SK-N-SH (cell line): Measurements from ENCODE around the gene EFCAB6. TPM values are rescaled to one million over a fixed set of nuclear protein-coding genes. Genes with fewer than 3 reads are reported as not detected.

ENCODE experiments used
- CTCF ChIA-PET: fragments of 300-600, 350-600 bp; formaldehyde crosslinking; extraction: SDS; loops from one replicate; lab custom pipeline; 2021; lab: Yijun Ruan, JAX
- POLR2A ChIA-PET: fragments of 350-600 bp; sonication (Branson Sonifier 250); formaldehyde crosslinking; extraction: SDS; loops from one replicate; lab custom pipeline; 2020; ENCODE audit warnings: antibody characterized with exemption, inconsistent platforms; lab: Yijun Ruan, JAX
- DNase-seq: peaks from one replicate; pipeline ENCODE4 v3.0.0; 2012
- H2AFZ ChIP-seq: fragments of 200-600 bp; sonication (generic); 2 replicates; pipeline ENCODE4 v1.8.1; 2016; ENCODE audit warnings: antibody characterized with exemption, mild to moderate bottlenecking, low read depth
- H3F3A ChIP-seq: fragments of 200-600 bp; sonication (generic); replicated peaks from 2 replicates; pipeline ENCODE3; 2016; ENCODE audit warnings: antibody characterized with exemption, mild to moderate bottlenecking; ENCODE audit not compliant: insufficient read depth
- H3K27ac ChIP-seq, 2 experiments: fragments of 200-500 bp in 1 of 2; fragments of 200-600 bp in 1 of 2; sonication (Bioruptor generic) in 1 of 2; sonication (generic), shearing (Covaris generic) in 1 of 2; 2 replicates each; pipeline versions ENCODE4 v1.5.1 to v1.6.1; 2014 to 2016; ENCODE audit warnings: low read depth in 2 of 2, inconsistent platforms in 1 of 2, low read length in 1 of 2, mild to moderate bottlenecking in 1 of 2, mixed read lengths in 1 of 2
- H3K27me3 ChIP-seq: fragments of 200-600 bp; sonication (generic), shearing (Covaris generic); 2 replicates; pipeline ENCODE4 v1.6.1; 2016; ENCODE audit warnings: mixed run types; ENCODE audit not compliant: insufficient read depth
- H3K36me3 ChIP-seq, 2 experiments: fragments of 200-500 bp in 1 of 2; fragments of 200-600 bp in 1 of 2; sonication (Bioruptor generic) in 1 of 2; sonication (generic) in 1 of 2; replicated peaks in 1 of 2; 2 replicates each; pipeline versions ENCODE3 to v1.5.1; 2014 to 2016; ENCODE audit warnings: low read length in 1 of 2, mild to moderate bottlenecking in 1 of 2; ENCODE audit not compliant: insufficient read depth in 2 of 2, control insufficient read depth in 1 of 2
- H3K4me1 ChIP-seq, 2 experiments: fragments of 200-500 bp in 1 of 2; fragments of 200-600 bp in 1 of 2; sonication (Bioruptor generic) in 1 of 2; sonication (generic), shearing (Covaris generic) in 1 of 2; 2 replicates each; pipeline versions ENCODE4 v1.5.1 to v1.6.1; 2014 to 2016; ENCODE audit warnings: low read depth in 1 of 2, low read length in 1 of 2, mixed run types in 1 of 2; ENCODE audit not compliant: insufficient read depth in 2 of 2, control insufficient read depth in 1 of 2
- H3K4me2 ChIP-seq: fragments of 200-600 bp; sonication (generic), shearing (Covaris generic); 2 replicates; pipeline ENCODE4 v1.6.1; 2017; ENCODE audit warnings: mixed run types
- H3K4me3 ChIP-seq, 2 experiments: fragments of 200-500 bp in 1 of 2; fragments of 200-600 bp in 1 of 2; sonication (Bioruptor generic) in 1 of 2; sonication (generic), shearing (Covaris generic) in 1 of 2; 2 replicates each; pipeline versions ENCODE4 v1.5.1 to v1.8.1; 2014 to 2016; ENCODE audit warnings: low read depth in 2 of 2, inconsistent platforms in 1 of 2, low read length in 1 of 2, mild to moderate bottlenecking in 1 of 2, mixed read lengths in 1 of 2, moderate library complexity in 1 of 2
- H3K79me2 ChIP-seq: fragments of 200-600 bp; sonication (generic); 2 replicates; pipeline ENCODE4 v1.8.1; 2017; ENCODE audit warnings: mild to moderate bottlenecking; ENCODE audit not compliant: insufficient read depth
- H3K9ac ChIP-seq: fragments of 200-600 bp; sonication (generic); 2 replicates; pipeline ENCODE4 v1.6.1; 2017; ENCODE audit warnings: mixed run types
- H3K9me2 ChIP-seq: fragments of 200-600 bp; sonication (generic); 2 replicates; pipeline ENCODE4 v1.6.1; 2017; ENCODE audit warnings: mixed run types
- H3K9me3 ChIP-seq: fragments of 200-600 bp; sonication (generic); 2 replicates; pipeline ENCODE4 v1.6.1; 2017; ENCODE audit warnings: mixed run types, mild to moderate bottlenecking, moderate library complexity
- H4K20me1 ChIP-seq: fragments of 200-600 bp; sonication (generic); 2 replicates; pipeline ENCODE4 v1.6.1; 2017; ENCODE audit warnings: mild to moderate bottlenecking, mixed run types; ENCODE audit not compliant: insufficient read depth
- CHD2 ChIP-seq: fragments of 150-350 bp; IDR thresholded peaks from 2 replicates; pipeline ENCODE4 v1.6.1; 2018; ENCODE audit warnings: low read length; ENCODE audit not compliant: partially characterized antibody
- FOSL2 ChIP-seq: IDR thresholded peaks from 2 replicates; pipeline ENCODE4 v1.4.0; 2012; ENCODE audit warnings: low read depth, mild to moderate bottlenecking, moderate library complexity, borderline replicate concordance
- GABPA ChIP-seq: IDR thresholded peaks from 2 replicates; pipeline ENCODE4 v1.4.0; 2012; ENCODE audit warnings: low read depth, mild to moderate bottlenecking
- JUND ChIP-seq: IDR thresholded peaks from 2 replicates; pipeline ENCODE4 v1.4.0; 2012
- MAX ChIP-seq: IDR thresholded peaks from 2 replicates; pipeline ENCODE4 v1.4.0; 2012; ENCODE audit warnings: low read depth
- MEF2A ChIP-seq: IDR thresholded peaks from 2 replicates; pipeline ENCODE4 v1.4.0; 2012; ENCODE audit warnings: low read depth, borderline replicate concordance
- NFIC ChIP-seq: IDR thresholded peaks from 2 replicates; pipeline ENCODE4 v1.4.0; 2012; ENCODE audit warnings: borderline replicate concordance
- NRF1 ChIP-seq: IDR thresholded peaks from 2 replicates; pipeline ENCODE4 v1.6.1; 2012; ENCODE audit warnings: low read depth, mild to moderate bottlenecking, low read length
- REST ChIP-seq: IDR thresholded peaks from 2 replicates; pipeline ENCODE4 v1.6.1; 2012; ENCODE audit warnings: mild to moderate bottlenecking, low read depth, low read length, moderate library complexity
- RXRA ChIP-seq: IDR thresholded peaks from 2 replicates; pipeline ENCODE4 v1.4.0; 2012; ENCODE audit warnings: low read depth, mild to moderate bottlenecking, borderline replicate concordance
- SMC3 ChIP-seq: IDR thresholded peaks from 2 replicates; pipeline ENCODE4 v1.6.1; 2012; ENCODE audit warnings: low read depth, low read length, improper control_type of control experiment
- TAF1 ChIP-seq: IDR thresholded peaks from 2 replicates; pipeline ENCODE4 v1.6.1; 2012; ENCODE audit warnings: low read depth, mild to moderate bottlenecking, low read length, moderate library complexity, borderline replicate concordance
- TCF12 ChIP-seq: IDR thresholded peaks from 2 replicates; pipeline ENCODE4 v1.4.0; 2012
- USF1 ChIP-seq: IDR thresholded peaks from 2 replicates; pipeline ENCODE4 v1.4.0; 2012; ENCODE audit warnings: low read depth, borderline replicate concordance
- YY1 ChIP-seq: IDR thresholded peaks from 2 replicates; pipeline ENCODE4 v1.4.0; 2012; ENCODE audit warnings: low read depth, mild to moderate bottlenecking
- WGBS: methylation state at CpG from one replicate; pipeline ENCODE4 v1.1.6; 2017; ENCODE audit warnings: low lambda C conversion rate; 5-methylcytosine and 5-hydroxymethylcytosine counted together
- polyA plus RNA-seq, 3 experiments: library from polyadenylated mRNA; depleted of rRNA; stranded (reverse); fragments of >200 nt; gene quantifications; 2 replicates each; pipeline ENCODE4 v1.2.3, GENCODE V29; 2012

Gene EFCAB6
- polyA plus RNA-seq, 1 of the 3 experiments (the other 2 are of a cell fraction): 0.46 TPM

GRCh38 chr22:43726322-43726721 lies 85.8 kb downstream of the EFCAB6 start:
- TF ChIP-seq MAX: no peak
- no peak for TF ChIP-seq MEF2A
- no peak for TF ChIP-seq NFIC
- H3K4me3 ChIP-seq: no peak overlapping the region
- H3K4me1 ChIP-seq: no peaks in the 10 kb centered on the region
- no peak for DNase-seq
- POLR2A ChIA-PET: no interaction called here
- H3F3A ChIP-seq: no peaks in the 10 kb centered on the region
- no peaks in the 10 kb centered on the region for H3K79me2 ChIP-seq
- no peaks in the 10 kb centered on the region for H3K9me2 ChIP-seq
- H3K27me3 ChIP-seq: no peaks in the 10 kb centered on the region
- no peak overlapping the region for H2AFZ ChIP-seq
- peak overlapping the region; percentile 34 to 61; a peak in 2 of 4 replicates for H3K27ac ChIP-seq
- CTCF ChIA-PET: no interaction called here
- no peaks in the 10 kb centered on the region for H4K20me1 ChIP-seq
- no peaks in the 10 kb centered on the region for H3K36me3 ChIP-seq
- H3K4me2 ChIP-seq: no peak overlapping the region
- no peaks in the 10 kb centered on the region for H3K9me3 ChIP-seq
- H3K9ac ChIP-seq: no peak overlapping the region

GRCh38 chr22:43723816-43724215 lies 88.3 kb downstream of the EFCAB6 start:
- H3K9me3 ChIP-seq: no peaks in the 10 kb centered on the region
- peak; percentile 25; the same call in 1 of the 2 replicates for TF ChIP-seq NFIC
- TF ChIP-seq RXRA: no peak
- peak; percentile 33 for TF ChIP-seq TCF12
- TF ChIP-seq YY1: no peak
- TF ChIP-seq USF1: no peak
- H4K20me1 ChIP-seq: no peaks in the 10 kb centered on the region
- no peak overlapping the region for H2AFZ ChIP-seq
- no peaks in the 10 kb centered on the region for H3K36me3 ChIP-seq
- ChIA-PET POLR2A (no interaction called here), CTCF (no interaction called here)
- H3K79me2 ChIP-seq: no peaks in the 10 kb centered on the region
- H3F3A ChIP-seq: no peaks in the 10 kb centered on the region
- no peaks in the 10 kb centered on the region for H3K27me3 ChIP-seq
- H3K27ac ChIP-seq: peak overlapping the region in 1 of 2 experiments; percentile 53; a peak in 1 of 4 replicates
- no peak for DNase-seq
- H3K4me1 ChIP-seq: no peaks in the 10 kb centered on the region
- no peak overlapping the region for H3K4me2 ChIP-seq
- 0% methylated on average over 3 of the region's 3 CpGs for WGBS
- no peaks in the 10 kb centered on the region for H3K9me2 ChIP-seq
- no peak overlapping the region for H3K9ac ChIP-seq
- H3K4me3 ChIP-seq: no peak overlapping the region

GRCh38 chr22:43722444-43722843 lies 89.7 kb downstream of the EFCAB6 start:
- WGBS: 100% methylated on average over 5 of the region's 5 CpGs
- POLR2A ChIA-PET: no interaction called here
- no peak overlapping the region for H3K4me3 ChIP-seq
- no peaks in the 10 kb centered on the region for H3K4me1 ChIP-seq
- DNase-seq: no peak
- TF ChIP-seq GABPA (no peak), REST (no peak), JUND (no peak), FOSL2 (no peak), CHD2 (no peak), NRF1 (no peak), SMC3 (no peak), USF1 (no peak), TAF1 (no peak)
- no peak overlapping the region for H3K27ac ChIP-seq
- H3K27me3 ChIP-seq: no peaks in the 10 kb centered on the region
- CTCF ChIA-PET: no interaction called here
- H3K79me2 ChIP-seq: no peaks in the 10 kb centered on the region
- no peak overlapping the region for H3K9ac ChIP-seq
- no peak overlapping the region for H2AFZ ChIP-seq
- H3K36me3 ChIP-seq: no peaks in the 10 kb centered on the region
- no peak overlapping the region for H3K4me2 ChIP-seq
- no peaks in the 10 kb centered on the region for H3K9me2 ChIP-seq
- no peaks in the 10 kb centered on the region for H3F3A ChIP-seq
- H4K20me1 ChIP-seq: no peaks in the 10 kb centered on the region
- H3K9me3 ChIP-seq: no peaks in the 10 kb centered on the region
